T-helper 1 cell treated with Interleukin-12 subunit alpha and Interleukin-12 subunit beta and Interleukin-4 antibody, amounts not matched to agents 30 μg/mL and 1 μg/mL, for 36 hours (primary cell): ENCODE measurements around the gene PREX1.

Experiments
- H3K27ac Mint-ChIP-seq: one replicate; pipeline ENCODE4 v1.8.0; 2021; ENCODE audit warnings: mild to moderate bottlenecking, mixed read lengths
- H3K27me3 Mint-ChIP-seq: one replicate; pipeline ENCODE4 v1.8.0; 2021; ENCODE audit warnings: low read depth, mixed read lengths
- H3K36me3 Mint-ChIP-seq: one replicate; pipeline ENCODE4 v1.8.0; 2021; ENCODE audit warnings: low read depth, mixed read lengths
- H3K4me1 Mint-ChIP-seq: one replicate; pipeline ENCODE4 v1.8.0; 2021; ENCODE audit warnings: low read depth, mixed read lengths
- H3K4me3 Mint-ChIP-seq: one replicate; pipeline ENCODE4 v1.8.0; 2021; ENCODE audit warnings: mild to moderate bottlenecking, moderate library complexity, mixed read lengths
- H3K9me3 Mint-ChIP-seq: one replicate; pipeline ENCODE4 v1.8.0; 2021; ENCODE audit warnings: mixed read lengths

The PREX1 gene

GRCh38 chr20:48630342-48631075 lies 197.3 kb downstream of the PREX1 start:
- Mint-ChIP-seq H3K27me3 (no peaks in the 10 kb centered on the region), H3K4me3 (no peak overlapping the region), H3K9me3 (no peaks in the 10 kb centered on the region), H3K4me1 (peaks cover 15% of the 10 kb centered on the region), H3K27ac (no peak overlapping the region), H3K36me3 (peaks cover 48% of the 10 kb centered on the region)

GRCh38 chr20:48629960-48630315 lies 197.9 kb downstream of the PREX1 start:
- H3K27ac Mint-ChIP-seq, result no peak overlapping the region
- H3K27me3 Mint-ChIP-seq, result no peaks in the 10 kb centered on the region
- no peaks in the 10 kb centered on the region for H3K9me3 Mint-ChIP-seq
- H3K4me3 Mint-ChIP-seq, result no peak overlapping the region
- peaks cover 11% of the 10 kb centered on the region for H3K4me1 Mint-ChIP-seq
- peaks cover 46% of the 10 kb centered on the region for H3K36me3 Mint-ChIP-seq

DNA sequence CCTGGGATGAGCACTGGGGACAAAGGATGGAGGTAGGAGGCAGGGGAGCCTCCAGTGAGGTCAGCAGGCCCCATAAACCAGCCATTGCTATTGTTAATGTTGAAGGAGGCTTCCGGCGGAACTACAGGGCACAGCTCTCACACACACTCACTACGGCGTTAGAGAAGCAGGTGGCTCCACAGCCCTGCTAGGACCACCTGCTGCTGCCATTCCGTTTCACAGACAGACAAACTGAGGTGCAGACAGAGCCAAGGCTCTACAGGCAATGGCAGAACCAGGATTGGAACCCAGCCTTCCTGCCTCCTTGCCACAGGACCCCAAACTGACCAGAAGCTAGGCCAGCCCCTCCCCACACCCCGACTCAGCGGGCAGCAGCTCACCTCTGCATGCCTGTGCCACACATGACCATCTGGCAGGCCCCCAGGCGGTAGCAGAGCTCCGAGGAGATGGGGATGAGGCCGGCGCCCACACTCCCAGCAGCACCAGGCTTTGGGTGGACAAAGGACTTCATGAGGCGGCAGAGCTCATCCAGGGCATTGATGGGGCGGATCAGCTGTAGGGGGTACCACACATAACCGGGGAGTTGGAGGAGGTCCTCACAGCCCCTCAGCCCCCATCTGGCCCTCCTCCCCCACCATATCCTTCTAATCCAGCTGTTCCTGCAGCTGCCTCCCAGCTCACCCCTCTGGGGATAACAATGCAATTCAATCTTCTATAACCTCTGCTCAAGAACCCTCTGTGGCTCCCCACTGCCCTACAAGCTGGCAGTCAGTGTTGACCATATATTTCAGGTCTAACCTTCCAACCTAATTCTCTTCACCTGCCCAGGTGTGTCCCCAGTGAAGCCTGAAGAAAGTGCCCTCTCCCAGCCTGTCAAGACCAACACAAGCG lies 198.5 kb downstream of the PREX1 start:
- Mint-ChIP-seq H3K4me1 (peaks cover 11% of the 10 kb centered on the region), H3K27me3 (no peaks in the 10 kb centered on the region), H3K27ac (no peak overlapping the region), H3K36me3 (peaks cover 46% of the 10 kb centered on the region), H3K9me3 (no peaks in the 10 kb centered on the region), H3K4me3 (no peak overlapping the region)

GRCh38 chr20:48627737-48628128 lies 200.1 kb downstream of the PREX1 start:
- Mint-ChIP-seq H3K4me3 (no peak overlapping the region), H3K27me3 (no peaks in the 10 kb centered on the region), H3K36me3 (peaks cover 39% of the 10 kb centered on the region), H3K4me1 (peaks cover 13% of the 10 kb centered on the region), H3K27ac (no peak overlapping the region), H3K9me3 (no peaks in the 10 kb centered on the region)

- no peaks in the 10 kb centered on the region for H3K27me3 Mint-ChIP-seq
- no peak overlapping the region for H3K27ac Mint-ChIP-seq
- peaks cover 40% of the 10 kb centered on the region for H3K36me3 Mint-ChIP-seq
- H3K4me1 Mint-ChIP-seq, result peaks cover 14% of the 10 kb centered on the region
- H3K4me3 Mint-ChIP-seq, result no peak overlapping the region
- H3K9me3 Mint-ChIP-seq, result no peaks in the 10 kb centered on the region
Measured at GRCh38 chr20:48626938-48627736, 200.7 kb downstream of the PREX1 start.

- H3K27me3 Mint-ChIP-seq, result no peaks in the 10 kb centered on the region
- no peak overlapping the region for H3K4me3 Mint-ChIP-seq
- no peaks in the 10 kb centered on the region for H3K9me3 Mint-ChIP-seq
- H3K4me1 Mint-ChIP-seq, result peaks cover 16% of the 10 kb centered on the region
- no peak overlapping the region for H3K27ac Mint-ChIP-seq
- H3K36me3 Mint-ChIP-seq, result peaks cover 40% of the 10 kb centered on the region
Measured at GRCh38 chr20:48626226-48626937, 201.4 kb downstream of the PREX1 start.

DNA sequence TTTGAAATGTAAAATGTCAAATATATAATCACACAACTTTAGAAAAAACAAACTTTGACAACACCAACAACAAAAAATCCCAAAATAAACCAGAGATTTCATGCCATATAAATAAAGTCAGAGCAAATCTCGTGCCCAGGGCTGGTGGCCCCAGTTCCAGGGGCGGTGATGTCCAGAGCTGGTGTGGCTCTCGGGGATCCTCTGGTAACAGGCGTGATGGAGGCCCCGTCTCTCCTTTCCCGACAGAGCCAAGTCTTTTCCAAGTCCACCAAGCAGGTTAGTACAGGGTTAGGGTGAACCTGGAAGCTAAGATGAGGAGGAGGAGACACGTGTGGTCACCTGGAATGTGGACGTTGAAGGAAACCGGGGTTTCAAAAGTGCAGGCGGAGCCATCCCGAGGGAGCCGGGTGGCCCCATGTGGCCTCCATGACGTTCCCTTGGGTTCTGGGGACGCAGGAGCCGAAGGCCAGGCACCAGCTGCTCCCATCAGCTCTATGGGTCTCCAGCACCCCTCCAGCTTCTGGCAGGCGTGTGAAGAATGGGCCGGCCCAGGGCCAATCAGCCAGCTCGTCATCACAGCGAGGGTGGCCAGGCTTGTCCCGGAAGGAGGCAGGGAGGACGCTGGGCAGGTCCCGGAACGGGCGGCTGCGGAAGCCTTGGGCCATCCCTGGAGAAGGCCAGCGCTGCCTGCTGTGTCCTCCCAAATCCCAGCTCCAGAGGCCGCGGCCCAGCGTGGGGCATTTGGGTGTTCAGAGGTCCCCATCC lies 202.5 kb downstream of the PREX1 start:
- H3K27ac Mint-ChIP-seq, result no peak overlapping the region
- peaks cover 20% of the 10 kb centered on the region for H3K4me1 Mint-ChIP-seq
- peaks cover 36% of the 10 kb centered on the region for H3K36me3 Mint-ChIP-seq
- H3K9me3 Mint-ChIP-seq, result no peaks in the 10 kb centered on the region
- H3K27me3 Mint-ChIP-seq, result no peaks in the 10 kb centered on the region
- H3K4me3 Mint-ChIP-seq, result no peak overlapping the region

- Mint-ChIP-seq H3K4me1 (peaks cover 20% of the 10 kb centered on the region), H3K36me3 (peaks cover 30% of the 10 kb centered on the region), H3K9me3 (no peaks in the 10 kb centered on the region), H3K27me3 (no peaks in the 10 kb centered on the region), H3K4me3 (no peak overlapping the region), H3K27ac (no peak overlapping the region)
Measured at GRCh38 chr20:48624315-48625020, 203.3 kb downstream of the PREX1 start.

GRCh38 chr20:48623906-48624265 lies 203.9 kb downstream of the PREX1 start:
- H3K27ac Mint-ChIP-seq, result no peak overlapping the region
- H3K27me3 Mint-ChIP-seq, result no peaks in the 10 kb centered on the region
- no peaks in the 10 kb centered on the region for H3K9me3 Mint-ChIP-seq
- peaks cover 27% of the 10 kb centered on the region for H3K36me3 Mint-ChIP-seq
- peaks cover 20% of the 10 kb centered on the region for H3K4me1 Mint-ChIP-seq
- no peak overlapping the region for H3K4me3 Mint-ChIP-seq

DNA sequence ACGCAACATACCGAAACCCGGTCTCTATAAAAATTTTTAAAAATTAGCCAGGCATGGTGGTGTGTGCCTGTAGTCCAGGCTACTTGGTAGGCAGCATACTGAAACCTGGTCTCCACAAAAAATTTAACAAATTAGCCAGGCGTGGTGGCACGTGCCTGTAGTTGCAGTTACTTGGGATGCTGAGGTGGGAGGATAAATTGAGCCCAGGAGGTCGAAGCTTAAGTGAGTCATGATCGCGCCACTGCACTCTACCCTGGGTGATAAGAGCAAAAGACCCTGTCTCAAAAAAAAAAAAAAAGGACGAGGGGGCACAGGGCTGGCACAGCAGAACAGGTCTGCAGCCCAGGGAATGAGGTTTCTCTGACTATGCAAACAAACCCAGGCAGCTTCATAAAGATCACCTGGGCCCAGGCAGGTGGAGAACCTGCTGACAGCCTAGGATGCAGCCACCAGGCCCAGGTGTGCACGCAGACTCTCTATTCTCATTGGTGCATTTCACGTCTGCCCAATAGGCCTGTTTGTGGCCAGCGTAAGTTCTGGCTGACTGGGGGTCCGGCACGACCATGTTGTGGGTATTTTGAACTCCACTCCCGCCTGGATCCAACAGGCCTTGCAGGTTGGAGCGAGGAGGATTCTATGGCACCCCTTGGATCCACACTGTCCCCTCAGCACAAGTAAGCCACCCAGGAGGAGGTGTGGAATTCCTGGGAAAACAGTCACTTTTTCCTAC lies 204.5 kb downstream of the PREX1 start:
- H3K27me3 Mint-ChIP-seq, result no peaks in the 10 kb centered on the region

DNA sequence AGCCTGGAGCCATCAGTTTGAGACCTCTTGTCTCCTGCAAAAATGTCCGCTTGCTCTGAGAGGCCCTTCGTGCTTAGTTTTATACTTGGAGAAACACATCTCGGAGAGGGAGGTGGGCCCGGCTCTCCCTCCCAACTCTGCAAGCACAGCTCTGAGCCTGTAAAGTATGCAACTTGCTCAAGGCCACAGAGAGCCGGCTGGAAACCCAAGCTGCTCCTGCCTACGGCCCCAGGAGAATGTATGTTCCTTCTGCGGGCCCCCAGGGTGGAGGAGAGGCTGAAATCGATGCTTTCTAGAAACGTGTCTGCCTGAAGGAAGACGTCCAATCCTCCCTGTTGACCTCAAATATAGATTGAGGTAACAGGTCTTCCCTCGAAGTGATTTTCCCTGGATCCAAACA lies 205.4 kb downstream of the PREX1 start:
- peaks cover 18% of the 10 kb centered on the region for H3K4me1 Mint-ChIP-seq
- H3K4me3 Mint-ChIP-seq, result no peak overlapping the region
- H3K9me3 Mint-ChIP-seq, result no peaks in the 10 kb centered on the region
- H3K27ac Mint-ChIP-seq, result no peak overlapping the region
- no peaks in the 10 kb centered on the region for H3K27me3 Mint-ChIP-seq
- H3K36me3 Mint-ChIP-seq, result peaks cover 21% of the 10 kb centered on the region

More for the DNA sequence above, 204.5 kb downstream of the PREX1 start:
- Mint-ChIP-seq H3K36me3 (peaks cover 21% of the 10 kb centered on the region), H3K4me1 (peaks cover 18% of the 10 kb centered on the region), H3K9me3 (no peaks in the 10 kb centered on the region), H3K4me3 (no peak overlapping the region), H3K27ac (no peak overlapping the region)

DNA sequence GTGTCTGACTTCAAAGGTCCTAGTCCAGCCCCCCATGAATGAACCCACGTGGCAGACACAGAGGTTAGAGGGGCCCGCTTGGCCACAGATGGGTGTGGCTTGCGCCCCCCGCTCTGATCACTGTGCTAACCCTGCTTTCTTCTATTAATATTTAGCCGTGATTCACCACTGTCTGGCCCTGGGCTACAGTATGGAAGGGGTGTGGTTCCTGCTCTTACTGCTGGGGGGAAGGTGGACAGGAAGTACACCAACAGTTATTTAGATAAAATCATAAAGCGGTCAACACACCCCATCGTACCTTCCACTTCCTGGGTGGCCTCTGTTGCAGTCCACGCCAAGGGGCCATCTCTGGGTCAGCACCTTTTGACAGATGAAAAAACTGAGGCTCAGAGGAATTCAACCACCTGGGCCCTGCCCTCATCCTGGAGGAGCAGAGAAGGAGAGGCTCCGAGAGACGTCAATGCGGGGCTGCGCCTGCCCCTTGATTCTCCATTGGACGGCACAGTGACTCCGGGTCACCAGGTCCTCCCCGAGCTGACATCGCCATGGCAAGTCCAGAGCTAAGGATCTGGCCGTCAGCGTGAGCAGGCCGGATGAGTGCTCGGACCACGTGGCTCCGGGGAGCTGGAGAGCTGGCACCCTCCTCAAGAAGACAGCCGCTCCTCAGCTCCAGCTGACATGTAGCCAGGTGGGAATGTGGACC lies 206.3 kb downstream of the PREX1 start:
- Mint-ChIP-seq H3K4me3 (no peak overlapping the region), H3K36me3 (peaks cover 16% of the 10 kb centered on the region), H3K4me1 (peaks cover 10% of the 10 kb centered on the region), H3K9me3 (no peaks in the 10 kb centered on the region), H3K27me3 (no peaks in the 10 kb centered on the region), H3K27ac (no peak overlapping the region)
